Embryonic facial prominence (tissue), 1 donor: ENCODE data around the gene CCND1.
"Not testable (repeated sequence)": the region's sequence is repeated elsewhere in the genome, so short reads cannot be mapped to it uniquely, and the experiment has no call there.

Source experiments
- DNase-seq: peaks from one replicate; pipeline ENCODE4 v3.0.0-alpha.2; 2016; ENCODE audit errors: extremely low spot score

CCND1 gene

DNA sequence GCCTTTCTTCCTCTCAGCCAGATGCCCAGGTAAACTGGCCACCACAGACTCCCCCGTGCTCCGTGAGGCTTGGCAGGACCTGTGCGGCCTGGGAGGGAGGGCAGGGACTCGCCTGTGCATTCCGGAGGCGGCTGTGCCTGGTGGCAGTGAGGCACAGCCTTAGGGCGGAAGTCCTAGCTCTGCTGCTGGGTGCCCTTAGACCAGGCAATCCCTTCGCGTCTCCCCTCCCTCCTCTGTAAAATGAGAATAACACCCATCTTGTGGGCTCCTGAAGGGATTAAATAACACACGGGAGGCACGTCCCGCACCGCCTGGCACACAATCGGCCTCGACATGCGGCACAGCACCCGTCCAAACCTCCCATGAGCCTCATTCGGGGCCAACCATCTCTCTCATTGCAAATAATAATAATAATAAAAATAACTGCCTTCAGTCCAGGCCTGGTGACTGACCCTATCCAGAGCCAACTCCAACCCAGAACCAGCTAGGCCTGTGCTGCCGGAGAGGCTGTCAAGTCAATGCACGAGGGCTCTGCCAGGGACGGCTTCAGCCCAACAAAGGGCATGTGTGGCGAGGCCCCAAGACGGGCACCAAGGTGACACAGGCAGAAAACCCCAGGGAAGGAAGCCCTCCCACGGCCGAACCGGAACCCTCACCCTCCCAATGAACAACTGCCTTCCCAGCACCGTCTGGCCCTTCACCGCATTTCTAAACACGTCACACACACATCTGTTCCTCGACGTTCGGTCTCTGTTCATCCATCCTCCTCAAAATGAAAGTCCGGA is 26.0 kb downstream of the CCND1 start:
- no peak for DNase-seq

DNA sequence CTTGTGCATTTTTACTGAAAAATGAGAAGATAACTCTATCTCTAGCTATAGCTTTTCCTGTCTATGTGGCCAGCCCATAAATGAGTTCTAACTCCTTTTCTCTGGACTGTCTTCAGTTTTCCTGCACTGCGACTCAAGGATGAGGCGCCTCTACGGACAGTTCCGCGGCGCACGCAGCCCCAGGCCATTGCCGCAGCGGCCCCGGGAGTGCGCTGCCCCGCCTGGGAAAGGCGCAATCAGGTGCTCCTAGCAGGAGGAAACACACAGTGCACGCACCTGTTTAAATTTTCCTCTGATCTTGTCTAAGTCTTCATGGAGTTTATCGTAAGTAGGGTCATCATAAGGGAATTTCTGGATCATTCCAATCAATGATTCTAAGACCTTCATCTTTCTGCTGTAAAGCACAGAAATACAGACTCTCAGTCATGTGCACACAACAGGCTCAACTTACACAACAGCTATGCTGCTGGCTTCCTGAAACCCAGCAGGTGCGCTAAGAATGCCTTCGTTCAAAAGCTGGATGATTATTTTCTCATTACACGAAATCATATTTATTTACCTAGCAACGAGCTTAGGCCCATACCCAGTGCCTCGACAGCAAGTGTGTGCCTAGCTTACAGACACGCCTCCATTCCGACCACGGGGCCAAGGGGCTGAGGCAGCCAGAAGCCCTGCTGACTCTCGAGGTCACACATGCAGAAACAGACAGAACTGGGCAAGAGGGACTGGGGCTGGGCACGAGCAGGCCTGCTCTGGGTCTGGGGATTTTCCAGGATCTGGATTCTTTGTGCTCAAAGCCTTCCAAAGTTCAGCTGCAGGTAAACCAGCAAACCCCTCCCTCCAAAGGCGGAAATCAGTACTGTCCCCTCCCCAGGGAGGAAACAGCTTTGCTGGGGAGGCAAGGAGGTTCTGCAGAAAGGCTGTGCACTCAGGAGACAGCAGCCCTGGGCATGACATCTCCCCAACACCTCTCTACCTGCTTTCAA is 27.0 kb downstream of the CCND1 start:
- DNase-seq: no peak

DNA sequence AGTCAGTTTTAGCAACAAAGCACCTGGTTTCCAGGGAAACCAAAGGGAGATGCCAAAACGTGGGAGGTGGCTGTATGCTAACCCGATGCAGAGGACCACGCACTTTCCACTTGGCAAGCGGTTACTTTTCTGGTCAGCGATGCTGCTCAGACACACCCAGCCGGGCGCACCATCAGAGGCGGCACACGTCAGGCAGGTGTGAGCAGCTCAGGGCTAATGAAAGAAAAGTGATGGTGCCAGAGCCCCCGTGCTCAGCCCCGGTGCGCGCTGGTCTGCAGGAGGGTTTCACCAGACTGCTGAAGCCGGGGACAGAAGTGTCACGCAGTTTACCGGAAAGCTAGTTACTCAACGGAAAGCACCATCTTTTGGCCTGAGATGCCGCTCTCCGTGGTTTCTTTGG is 28.5 kb downstream of the CCND1 start:
- no peak for DNase-seq

DNA sequence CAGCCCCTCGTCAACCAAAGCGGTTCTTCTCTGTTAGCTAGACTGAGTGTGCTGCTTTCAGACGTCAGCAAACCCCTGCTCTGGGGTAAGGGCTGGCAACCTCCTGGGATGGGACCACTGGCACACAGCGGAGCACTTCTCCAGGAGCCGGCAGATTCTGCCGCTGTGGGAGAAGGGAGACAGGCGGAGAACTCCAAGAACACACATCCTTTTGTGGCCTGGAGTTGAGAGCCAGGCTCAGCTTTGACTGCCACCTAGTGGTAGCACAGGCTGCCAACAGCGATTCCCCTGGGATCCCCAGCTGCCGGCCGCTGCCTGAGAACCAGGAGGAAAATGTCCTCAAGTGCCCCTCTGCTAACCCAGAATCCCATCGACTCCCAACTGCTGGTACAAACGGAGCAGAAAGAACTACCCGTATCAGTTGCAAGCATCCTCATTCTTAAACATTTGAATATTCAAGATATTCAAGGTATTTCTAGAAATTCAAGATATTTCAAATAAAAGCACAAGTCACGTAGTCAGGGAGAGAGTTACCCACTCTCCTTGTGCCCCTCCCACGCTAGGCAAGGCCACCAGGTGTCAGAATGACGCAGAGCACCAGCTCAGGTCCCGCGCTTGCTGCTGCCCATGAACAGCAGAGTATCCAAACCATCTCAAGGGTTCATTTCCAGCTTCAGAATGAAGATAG is 29.3 kb downstream of the CCND1 start:
- DNase-seq: peak; percentile 55

DNA sequence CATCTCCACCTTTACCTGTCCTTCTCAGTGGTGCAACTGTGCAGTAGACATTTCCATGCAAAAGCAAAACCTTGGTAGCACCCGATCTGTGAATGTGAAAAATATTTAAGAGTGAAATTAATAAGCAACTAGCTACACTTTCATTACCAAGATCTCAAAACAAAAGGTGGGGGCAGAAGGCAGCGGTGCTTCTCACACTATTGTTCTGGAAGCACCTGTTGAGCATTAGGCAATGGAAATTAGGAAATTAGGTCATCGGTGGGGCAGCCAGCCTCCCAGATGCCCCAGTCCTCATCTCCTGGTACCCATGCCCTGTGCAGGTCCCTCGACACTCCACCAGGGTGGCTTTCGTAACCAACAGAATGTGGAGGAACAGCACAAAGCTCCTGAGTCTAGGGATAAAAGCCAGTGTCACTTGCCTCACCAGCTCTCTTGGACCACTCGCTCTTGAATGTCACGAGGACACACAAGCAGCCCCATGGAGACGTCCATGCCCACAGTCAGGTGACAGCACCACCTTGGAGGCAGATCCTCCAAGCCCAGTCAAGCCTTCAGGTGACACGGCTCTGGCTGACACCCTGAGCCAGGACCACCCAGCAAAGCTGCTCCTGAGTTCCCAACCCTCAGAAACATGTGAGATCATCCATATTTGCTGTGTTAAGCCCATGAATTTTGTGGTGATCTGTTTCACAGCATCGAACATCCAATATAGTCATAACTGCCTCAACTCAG is 30.9 kb downstream of the CCND1 start:
- no peak for DNase-seq

DNA sequence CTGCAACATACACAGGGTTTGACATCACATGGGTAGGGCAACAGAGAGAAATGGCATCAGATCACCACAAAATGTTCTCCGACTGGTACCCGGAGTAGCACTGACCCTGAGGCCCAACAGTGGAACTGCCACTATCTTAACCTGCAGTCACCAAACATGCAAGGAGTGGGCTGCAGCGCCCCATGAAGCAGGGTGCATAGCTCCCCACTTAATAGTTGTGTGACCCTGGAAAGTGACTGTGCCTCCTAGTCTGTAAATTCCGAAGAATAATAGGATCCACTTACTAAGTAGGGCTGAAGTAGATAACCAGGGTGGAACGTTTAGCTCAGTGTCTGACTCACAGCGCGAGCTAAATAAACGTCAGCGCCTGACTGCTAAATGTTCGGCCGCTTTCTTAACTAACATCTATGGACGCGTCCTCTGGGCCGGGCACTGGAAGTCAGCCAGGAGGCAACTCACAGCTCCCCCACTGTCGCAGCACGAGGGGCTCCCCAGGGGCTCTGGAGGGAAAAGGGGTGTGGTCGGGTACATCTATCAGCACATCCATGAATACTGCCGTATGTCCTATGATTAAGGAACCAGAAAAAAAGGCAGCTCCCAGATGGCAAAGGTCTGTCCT is 33.4 kb downstream of the CCND1 start:
- no peak for DNase-seq

DNA sequence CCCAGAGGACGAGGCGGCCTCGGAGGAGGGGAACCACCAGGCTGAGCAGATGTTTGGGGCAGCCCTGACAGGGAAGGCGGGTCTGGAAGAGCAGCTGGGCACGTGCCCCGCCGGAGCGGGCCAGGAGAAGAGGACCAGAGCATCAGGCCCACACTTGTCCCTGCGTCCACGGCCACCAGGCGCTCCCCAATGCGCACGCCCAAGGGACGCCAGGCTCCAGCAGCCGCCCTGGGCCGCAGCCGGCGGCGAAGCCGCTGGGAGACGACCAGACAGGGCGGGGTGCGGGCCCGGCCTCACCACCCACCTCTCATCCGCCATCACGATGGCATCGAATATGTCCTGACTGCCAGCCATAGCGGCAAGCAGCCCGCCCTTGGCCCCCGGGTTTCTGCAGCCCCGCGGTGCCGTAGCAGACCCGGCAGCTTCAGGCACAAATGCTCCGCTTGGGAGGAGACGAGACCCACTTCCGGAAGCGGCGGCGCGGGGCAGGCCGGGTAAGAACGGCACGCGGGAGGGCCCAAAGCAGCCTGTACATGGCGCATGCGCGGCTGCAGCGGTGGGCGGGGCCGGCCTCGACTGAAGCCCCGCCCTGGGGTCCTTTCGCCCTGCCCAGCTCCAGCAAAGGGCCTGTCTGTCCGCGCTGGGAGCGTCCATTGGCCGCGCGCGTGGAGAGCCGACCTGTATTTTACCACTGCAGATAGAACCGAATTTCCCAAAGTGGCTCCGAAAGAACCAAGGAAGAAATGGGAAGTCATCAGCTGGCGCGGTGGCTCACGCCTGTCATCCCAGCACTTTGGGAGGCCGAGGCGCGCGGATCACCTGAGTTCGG is 34.1 kb downstream of the CCND1 start, which contains the start of gene LTO1:
Gene LTO1 (minus strand): TSS at position 468 of the 829 bp plus-strand sequence. CDS start 114 bp downstream, at position 354.
- peak; percentile 94 for DNase-seq

DNA sequence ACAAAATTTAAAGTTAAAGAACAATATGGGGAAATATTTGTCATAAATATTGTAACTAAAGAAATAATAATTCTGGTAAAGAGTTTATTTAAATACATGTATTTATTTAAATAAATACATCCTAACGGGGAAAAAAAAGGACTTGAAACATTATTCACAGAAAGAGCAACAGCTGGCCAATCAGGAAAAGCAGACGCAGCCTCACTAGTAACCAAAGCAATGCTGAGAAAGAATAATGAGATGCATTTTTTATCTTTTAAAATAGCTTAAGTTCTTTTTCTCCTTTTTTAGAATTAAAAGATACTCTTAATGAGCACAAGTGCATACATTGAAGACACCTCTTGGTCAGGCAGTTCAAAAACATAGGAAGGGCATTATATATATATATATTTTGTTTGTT is 36.8 kb downstream of the CCND1 start:
- no peak for DNase-seq

DNA sequence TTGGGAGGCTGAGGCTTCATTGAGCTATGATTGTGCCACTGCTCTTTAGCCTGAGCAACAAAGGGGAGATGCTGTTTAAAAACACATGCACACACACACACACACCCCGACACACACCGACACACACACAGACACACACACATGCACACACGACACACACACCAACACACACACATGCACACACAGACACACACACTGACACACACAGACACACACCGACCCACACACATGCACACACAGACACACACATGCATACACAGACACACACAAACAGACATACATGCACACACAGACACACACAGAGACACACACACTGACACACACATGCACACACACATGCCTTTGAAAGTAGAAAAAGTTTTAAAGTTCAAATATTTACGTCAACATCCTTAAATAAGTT is 39.7 kb downstream of the CCND1 start:
- DNase-seq: no peak

DNA sequence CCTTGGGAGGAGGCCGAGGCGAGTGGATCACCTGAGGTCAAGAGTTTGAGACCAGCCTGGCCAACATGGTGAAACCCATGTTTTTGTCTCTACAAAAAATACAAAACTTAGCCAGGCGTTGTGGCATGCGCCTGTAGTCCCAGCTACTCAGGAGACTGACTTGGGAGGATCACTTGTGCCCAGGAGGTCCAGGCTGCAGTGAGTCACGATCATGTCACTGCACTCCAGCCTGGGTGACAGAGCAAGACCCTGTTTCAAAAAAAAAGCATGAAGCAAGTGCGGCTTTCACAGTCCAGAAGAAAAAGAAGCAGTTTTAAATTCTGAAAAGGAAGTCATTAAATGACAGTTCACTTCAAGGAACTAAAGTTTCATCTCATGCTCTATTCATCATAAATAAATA is 41.3 kb downstream of the CCND1 start:
- no peak for DNase-seq

DNA sequence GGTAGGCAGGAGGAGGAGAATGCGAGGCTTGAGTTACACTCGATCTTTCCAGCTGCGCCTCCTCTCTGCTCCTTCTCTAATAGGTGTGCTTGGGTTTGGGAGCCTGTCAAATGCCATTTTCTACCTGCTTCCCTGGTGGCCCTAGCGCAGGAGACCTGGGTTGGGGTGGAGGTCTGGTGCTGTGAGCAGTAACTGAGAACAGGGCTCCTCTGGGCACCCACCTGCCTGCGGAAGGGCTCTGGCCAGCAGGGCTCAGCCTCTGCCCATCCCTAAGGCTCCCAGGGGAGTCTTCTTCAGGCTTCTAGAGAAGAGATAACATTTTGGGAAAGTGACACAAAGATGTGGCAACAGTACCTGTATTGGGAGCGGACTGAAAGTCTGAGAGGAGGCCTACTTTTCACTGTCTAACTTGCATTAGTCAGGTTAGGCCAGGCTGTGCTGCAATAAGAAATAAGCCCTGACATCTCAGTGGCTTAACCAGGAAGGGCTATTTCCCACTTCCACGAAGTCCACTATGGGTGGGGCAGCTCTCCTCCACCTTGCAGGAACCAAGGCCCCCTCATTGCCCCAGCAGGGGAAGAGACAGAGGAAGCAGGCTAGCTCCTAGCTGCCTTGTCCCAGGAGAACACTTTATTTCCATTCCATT is 41.8 kb downstream of the CCND1 start:
- DNase-seq: no peak

DNA sequence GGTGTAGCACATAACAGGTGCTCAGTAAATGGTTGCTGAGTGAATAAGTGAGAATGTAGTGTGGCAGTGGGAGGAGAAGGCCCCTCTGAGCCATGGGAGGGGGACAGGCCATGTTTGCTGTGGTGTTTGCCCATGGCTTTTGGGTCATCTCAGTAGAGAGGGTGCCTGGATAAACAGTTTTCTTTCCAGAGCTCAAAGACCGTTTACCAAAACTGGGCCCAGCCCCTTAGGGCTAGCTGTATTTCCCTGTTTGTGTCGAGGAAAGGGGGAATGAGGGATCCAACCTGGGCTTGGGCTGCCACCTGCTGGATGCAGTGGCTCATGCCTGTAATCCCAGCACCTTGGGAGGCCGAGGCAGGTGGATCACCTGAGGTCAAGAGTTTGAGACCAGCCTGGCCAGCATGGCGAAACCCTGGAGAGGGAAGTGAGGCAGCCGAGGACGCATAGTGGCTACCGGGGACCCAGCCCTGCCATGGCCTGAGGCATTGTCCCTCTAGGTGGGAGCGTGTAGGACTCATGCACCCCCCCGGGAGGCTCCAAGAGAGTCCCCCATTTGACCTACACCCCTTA is 42.9 kb downstream of the CCND1 start:
- no peak for DNase-seq

DNA sequence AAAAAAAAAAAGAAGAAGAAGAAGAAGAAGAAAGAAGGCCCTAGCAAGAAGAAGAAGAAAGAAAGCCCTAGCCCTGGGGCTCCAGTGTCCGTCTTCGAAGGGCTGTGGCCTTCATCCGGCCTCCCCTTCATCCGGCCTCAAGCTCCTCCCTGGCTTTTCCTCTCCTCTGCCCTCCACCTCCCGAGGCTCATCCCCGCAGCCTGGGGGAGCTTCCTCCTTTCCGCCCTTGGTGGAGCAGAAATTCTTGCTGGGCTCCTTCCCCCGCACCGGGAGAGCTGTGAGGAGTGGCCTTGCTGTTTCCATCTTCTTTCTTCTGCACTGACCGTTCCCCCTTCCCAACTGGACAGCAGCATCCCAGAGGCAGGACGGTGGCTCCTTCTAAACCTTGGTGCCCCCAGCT is 43.7 kb downstream of the CCND1 start:
- DNase-seq: no peak

DNA sequence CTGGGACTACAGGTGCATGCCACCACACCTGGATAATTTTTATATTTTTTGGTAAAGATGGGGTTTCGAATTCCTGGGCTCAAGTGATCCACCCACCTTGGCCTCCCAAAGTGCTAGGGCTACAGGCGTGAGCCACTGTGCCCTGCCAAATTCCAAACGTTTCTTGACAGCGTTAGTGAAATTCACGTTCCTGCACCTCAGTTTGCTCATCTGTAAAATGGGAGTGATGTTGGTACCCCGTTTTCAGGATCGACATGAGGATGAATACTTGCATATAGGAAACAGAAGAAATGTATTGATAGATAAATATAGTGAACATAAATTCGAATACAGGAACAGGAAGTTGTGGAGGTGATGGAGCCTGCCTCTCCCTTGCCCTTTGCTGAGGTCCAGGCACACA is 44.4 kb downstream of the CCND1 start:
- DNase-seq: no peak

DNA sequence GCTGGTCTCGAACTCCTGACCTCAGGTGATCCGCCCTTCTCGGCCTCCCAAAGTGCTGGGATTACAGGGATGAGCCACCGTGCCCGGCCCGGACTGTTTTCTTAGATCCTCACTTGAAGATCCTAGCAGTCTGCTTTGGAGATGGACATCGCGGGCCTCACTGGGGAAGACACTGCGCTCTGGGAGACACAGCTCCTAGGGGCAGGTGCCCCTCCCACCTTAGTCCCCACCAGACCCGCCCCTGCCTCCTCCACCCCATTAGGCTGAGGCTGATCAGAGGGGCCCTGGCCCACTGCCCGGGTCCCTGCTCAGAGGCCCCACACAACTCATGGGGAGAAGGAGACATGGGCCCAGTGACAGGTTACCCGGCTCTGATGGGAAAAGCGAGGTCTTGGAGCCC is 45.5 kb downstream of the CCND1 start:
- no peak for DNase-seq

DNA sequence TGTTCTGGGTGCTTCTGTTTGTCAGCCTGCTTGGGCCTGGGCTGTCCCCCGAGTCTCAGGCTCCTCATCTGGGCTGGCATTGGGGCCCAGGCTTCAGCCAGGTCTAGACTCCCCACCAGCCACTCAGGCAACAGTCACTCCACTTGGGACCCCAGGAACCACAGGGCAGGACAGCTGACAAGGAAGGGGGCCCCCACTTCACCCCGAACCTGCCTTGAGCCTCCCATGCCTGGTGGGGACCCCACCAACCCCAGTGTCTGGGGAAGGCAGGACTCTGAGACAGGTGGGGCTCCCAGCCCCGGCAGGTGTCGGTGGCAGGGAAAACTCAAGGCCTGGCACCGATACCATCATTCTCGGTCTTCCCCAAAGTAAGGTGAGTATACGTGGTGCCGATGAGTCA is 45.9 kb downstream of the CCND1 start:
- DNase-seq: no peak

DNA sequence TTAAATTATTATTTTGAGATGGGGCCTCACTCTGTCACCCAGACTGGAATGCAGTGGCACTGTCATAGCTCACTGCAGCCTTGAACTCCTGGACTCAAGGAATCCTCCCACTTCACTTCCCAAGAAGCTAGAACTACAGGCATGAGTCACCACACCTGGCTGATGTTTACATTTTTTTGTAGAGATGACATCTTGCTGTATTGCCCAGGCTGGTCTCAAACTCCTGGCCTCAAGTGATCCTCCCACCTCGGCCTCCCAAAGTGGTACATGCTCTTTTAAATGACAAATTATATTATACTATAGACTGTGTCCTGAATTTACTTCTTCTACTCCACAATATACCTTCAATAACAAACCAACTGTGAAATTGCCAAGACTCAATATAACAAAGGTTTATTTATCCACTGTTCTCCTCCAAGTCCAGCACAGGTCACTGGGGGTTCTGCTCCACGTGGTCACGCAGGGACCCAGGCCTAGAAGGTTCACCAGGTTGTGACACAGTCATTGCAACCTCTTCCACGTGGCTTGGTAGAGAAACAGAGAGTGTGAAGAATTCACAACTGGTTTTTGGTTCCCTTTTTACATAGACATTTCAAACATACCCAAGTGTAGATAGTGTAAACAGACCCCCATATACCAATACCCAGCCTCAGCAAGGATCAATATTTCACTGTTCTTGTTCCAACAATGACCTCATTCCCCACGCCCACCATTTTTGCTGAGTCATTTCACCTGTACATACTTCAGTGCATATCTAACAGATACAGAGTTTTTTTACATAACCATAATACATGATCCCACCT is 47.2 kb downstream of the CCND1 start:
- DNase-seq: not testable (repeated sequence)
